Central memory CD8-positive, alpha-beta T cell (primary cell): Measurements from ENCODE around the gene LILRB2.
"Not testable (repeated sequence)": the region's sequence is repeated elsewhere in the genome, so short reads cannot be mapped to it uniquely, and the experiment has no call there.

Experiments used
- ATAC-seq: fragments of 150-1000 bp; cut with Tn5 transposase; replicated peaks from 2 replicates; pipeline ENCODE4 v1.10.0; 2022; ENCODE audit warnings: mild to moderate bottlenecking, moderate FRiP score, moderate number of reproducible peaks; ENCODE audit not compliant: poor library complexity, severe bottlenecking; ENCODE audit errors: extremely low read depth
- DNase-seq, 2 donors: peaks; one replicate each; pipeline ENCODE4 v3.0.0; 2021; ENCODE audit warnings: low spot score in 2 of 2
- H3K27ac Mint-ChIP-seq: one replicate; pipeline ENCODE4 v1.8.0; 2022; ENCODE audit warnings: low read depth, mild to moderate bottlenecking, moderate library complexity, mixed read lengths
- H3K27me3 Mint-ChIP-seq: one replicate; pipeline ENCODE4 v1.8.0; 2022; ENCODE audit warnings: mixed read lengths
- H3K36me3 Mint-ChIP-seq: one replicate; pipeline ENCODE4 v1.8.0; 2022; ENCODE audit warnings: mild to moderate bottlenecking, moderate library complexity, mixed read lengths; ENCODE audit not compliant: insufficient read depth
- H3K4me1 Mint-ChIP-seq: one replicate; pipeline ENCODE4 v1.8.0; 2022; ENCODE audit warnings: mixed read lengths
- H3K4me3 Mint-ChIP-seq: one replicate; pipeline ENCODE4 v1.8.0; 2022; ENCODE audit warnings: mild to moderate bottlenecking, moderate library complexity, mixed read lengths
- H3K9me3 Mint-ChIP-seq: one replicate; pipeline ENCODE4 v1.8.0; 2022; ENCODE audit warnings: mixed read lengths

Gene LILRB2

GRCh38 chr19:54278571-54279195 lies 2.2 kb downstream of the LILRB2 start:
- H3K27ac Mint-ChIP-seq, H3K4me3 Mint-ChIP-seq, ATAC-seq, H3K36me3 Mint-ChIP-seq, H3K4me1 Mint-ChIP-seq, DNase-seq, H3K9me3 Mint-ChIP-seq: not testable (repeated sequence)
- H3K27me3 Mint-ChIP-seq, result peaks cover 79% of the 10 kb centered on the region

DNA sequence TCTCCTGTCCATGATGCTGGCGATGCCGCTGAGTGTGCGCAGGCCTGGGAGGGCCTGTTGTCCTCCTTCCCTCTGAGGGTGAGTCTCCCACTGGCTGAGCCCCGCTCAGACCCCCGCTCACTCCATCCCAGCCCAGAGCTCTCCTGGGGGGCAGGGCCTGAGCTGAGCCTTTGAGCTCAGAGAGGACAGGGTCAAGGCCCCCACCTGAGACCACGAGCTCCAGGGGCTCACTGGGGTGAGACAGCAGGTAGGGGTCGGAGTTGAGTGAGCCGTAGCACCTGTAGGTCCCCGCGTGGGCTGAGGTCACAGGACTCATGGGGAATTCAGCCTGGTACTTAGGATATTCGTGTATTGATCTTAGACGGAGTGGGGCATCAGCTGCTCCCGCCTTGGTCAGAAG lies 2.9 kb downstream of the LILRB2 start:
- H3K27ac Mint-ChIP-seq, H3K9me3 Mint-ChIP-seq, H3K4me3 Mint-ChIP-seq, ATAC-seq, H3K4me1 Mint-ChIP-seq, DNase-seq, H3K36me3 Mint-ChIP-seq: not testable (repeated sequence)
- H3K27me3 Mint-ChIP-seq, result peaks cover 83% of the 10 kb centered on the region

- not testable (repeated sequence) for ATAC-seq, H3K4me1 Mint-ChIP-seq, DNase-seq, H3K9me3 Mint-ChIP-seq, H3K36me3 Mint-ChIP-seq, H3K27ac Mint-ChIP-seq, H3K4me3 Mint-ChIP-seq
- H3K27me3 Mint-ChIP-seq, result peaks cover 82% of the 10 kb centered on the region
These were observed 3.7 kb downstream of the LILRB2 start for GRCh38 chr19:54277111-54277615.

DNA sequence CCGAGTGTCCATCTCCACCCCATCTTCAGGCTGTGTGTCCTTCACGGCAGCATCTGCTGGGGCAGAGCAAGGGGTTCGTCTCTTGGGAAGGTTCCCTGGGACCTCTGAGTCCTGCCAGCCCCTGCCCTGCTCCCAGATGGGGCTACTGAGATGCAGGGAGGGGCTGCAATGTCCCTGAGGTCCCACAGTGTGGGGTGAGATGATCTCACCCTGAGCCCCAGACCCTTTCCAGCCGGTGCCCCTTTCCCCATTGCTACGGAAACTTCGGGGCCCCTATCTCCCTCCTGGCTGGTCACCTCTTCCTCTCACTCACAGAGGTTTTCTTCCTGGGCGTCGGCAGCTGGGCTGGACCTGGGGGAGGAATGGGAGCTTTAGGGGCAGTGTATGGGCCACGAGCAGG lies 5.0 kb downstream of the LILRB2 start:
- H3K36me3 Mint-ChIP-seq, result no peaks in the 10 kb centered on the region
- H3K27ac Mint-ChIP-seq, result no peak overlapping the region
- no peak for ATAC-seq
- no peaks in the 10 kb centered on the region for H3K4me1 Mint-ChIP-seq
- peaks cover 82% of the 10 kb centered on the region for H3K27me3 Mint-ChIP-seq
- DNase-seq, result no peak
- no peak overlapping the region for H3K4me3 Mint-ChIP-seq
- H3K9me3 Mint-ChIP-seq, result no peaks in the 10 kb centered on the region

DNA sequence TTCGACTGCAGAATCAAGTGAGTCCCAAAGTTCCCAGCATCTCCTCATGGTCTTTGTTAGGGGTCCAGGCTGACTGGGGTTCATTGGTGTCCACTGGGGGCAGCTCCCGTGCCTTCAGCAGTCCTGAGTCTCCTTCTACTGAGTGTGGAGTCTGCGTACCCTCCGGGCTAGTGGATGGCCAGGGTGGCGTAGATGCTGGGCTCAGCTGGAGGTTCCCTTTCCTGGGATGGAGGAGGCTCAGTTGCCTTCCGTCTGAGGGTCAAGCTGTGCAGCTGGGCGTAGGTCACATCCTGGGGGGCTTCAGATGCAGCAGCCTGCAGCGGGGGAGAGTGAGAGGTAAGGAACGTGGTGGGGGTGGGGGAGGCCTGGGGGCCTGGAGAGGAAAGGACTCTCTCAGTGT lies 6.4 kb downstream of the LILRB2 start:
- not testable (repeated sequence) for H3K36me3 Mint-ChIP-seq, H3K9me3 Mint-ChIP-seq, H3K27ac Mint-ChIP-seq, H3K4me3 Mint-ChIP-seq, ATAC-seq, H3K4me1 Mint-ChIP-seq, DNase-seq
- peaks cover 78% of the 10 kb centered on the region for H3K27me3 Mint-ChIP-seq

GRCh38 chr19:54273821-54274220 lies 7.1 kb downstream of the LILRB2 start:
- DNase-seq, result no peak
- Mint-ChIP-seq H3K4me3 (no peak overlapping the region), H3K27me3 (peaks cover 74% of the 10 kb centered on the region), H3K27ac (no peak overlapping the region), H3K9me3 (no peaks in the 10 kb centered on the region), H3K36me3 (no peaks in the 10 kb centered on the region), H3K4me1 (no peaks in the 10 kb centered on the region)
- ATAC-seq, result no peak

DNA sequence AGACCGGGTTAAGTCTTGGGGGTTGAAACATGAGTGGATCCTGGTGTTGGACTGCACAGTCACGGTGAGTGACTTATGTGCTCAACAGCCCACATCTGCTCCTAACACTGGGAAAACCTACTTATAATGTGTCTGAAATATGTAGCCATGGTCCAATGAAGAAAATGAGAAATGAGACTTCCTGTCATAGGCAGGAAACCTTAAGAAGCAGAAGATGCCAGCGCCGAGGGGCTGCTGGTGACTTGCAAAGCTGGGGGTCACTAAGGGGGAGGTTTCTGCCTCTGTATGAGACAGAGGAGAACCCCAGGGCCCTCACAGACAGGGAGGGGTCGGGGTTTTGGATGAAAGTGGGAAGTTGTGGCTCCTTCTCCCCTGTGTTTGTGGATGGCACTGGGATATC lies 8.7 kb downstream of the LILRB2 start:
- H3K36me3 Mint-ChIP-seq, H3K4me3 Mint-ChIP-seq, H3K27ac Mint-ChIP-seq, H3K9me3 Mint-ChIP-seq, H3K4me1 Mint-ChIP-seq, DNase-seq, ATAC-seq: not testable (repeated sequence)
- peaks cover 79% of the 10 kb centered on the region for H3K27me3 Mint-ChIP-seq

GRCh38 chr19:54271587-54271986 lies 9.3 kb downstream of the LILRB2 start:
- H3K4me1 Mint-ChIP-seq, H3K36me3 Mint-ChIP-seq, DNase-seq, H3K27ac Mint-ChIP-seq, H3K9me3 Mint-ChIP-seq, H3K4me3 Mint-ChIP-seq, ATAC-seq: not testable (repeated sequence)
- H3K27me3 Mint-ChIP-seq, result peaks cover 82% of the 10 kb centered on the region

GRCh38 chr19:54271106-54271505 lies 9.8 kb downstream of the LILRB2 start:
- Mint-ChIP-seq H3K27ac (no peak overlapping the region), H3K9me3 (no peaks in the 10 kb centered on the region), H3K4me3 (no peak overlapping the region), H3K27me3 (peaks cover 87% of the 10 kb centered on the region), H3K36me3 (no peaks in the 10 kb centered on the region), H3K4me1 (no peaks in the 10 kb centered on the region)
- ATAC-seq (no peak), DNase-seq (no peak)

- Mint-ChIP-seq H3K4me1 (no peaks in the 10 kb centered on the region), H3K27me3 (peaks cover 84% of the 10 kb centered on the region), H3K27ac (no peak overlapping the region), H3K9me3 (no peaks in the 10 kb centered on the region), H3K4me3 (no peak overlapping the region), H3K36me3 (no peaks in the 10 kb centered on the region)
- DNase-seq, result no peak
- ATAC-seq, result no peak
These were observed 12.0 kb downstream of the LILRB2 start for GRCh38 chr19:54268936-54269335.

GRCh38 chr19:54266133-54266532 lies 14.8 kb downstream of the LILRB2 start:
- ATAC-seq (no peak), DNase-seq (peak; percentile 41 to 46)
- Mint-ChIP-seq H3K4me1 (no peaks in the 10 kb centered on the region), H3K4me3 (no peak overlapping the region), H3K36me3 (no peaks in the 10 kb centered on the region), H3K27ac (no peak overlapping the region), H3K9me3 (no peaks in the 10 kb centered on the region), H3K27me3 (peaks cover 57% of the 10 kb centered on the region)

DNA sequence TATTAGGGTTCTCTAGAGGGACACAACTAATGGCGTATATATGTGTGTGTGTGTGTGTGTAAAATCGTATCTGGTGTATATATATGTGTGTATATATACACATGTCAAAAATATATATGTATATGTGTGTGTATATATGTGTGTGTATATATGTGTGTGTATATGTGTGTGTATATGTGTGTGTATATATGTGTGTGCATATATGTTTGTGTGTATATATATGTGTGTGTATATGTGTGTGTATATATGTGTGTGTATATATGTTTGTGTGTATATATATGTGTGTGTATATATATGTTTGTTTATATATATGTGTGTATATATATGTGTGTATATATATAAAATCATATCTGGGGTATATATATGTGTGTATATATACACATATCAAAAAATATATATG lies 18.4 kb downstream of the LILRB2 start:
- ATAC-seq, result no peak
- no peak overlapping the region for H3K4me3 Mint-ChIP-seq
- no peaks in the 10 kb centered on the region for H3K4me1 Mint-ChIP-seq
- no peaks in the 10 kb centered on the region for H3K9me3 Mint-ChIP-seq
- no peaks in the 10 kb centered on the region for H3K36me3 Mint-ChIP-seq
- DNase-seq, result no peak
- peaks cover 37% of the 10 kb centered on the region for H3K27me3 Mint-ChIP-seq
- no peak overlapping the region for H3K27ac Mint-ChIP-seq

- DNase-seq (no peak), ATAC-seq (no peak)
- H3K9me3 Mint-ChIP-seq, result no peaks in the 10 kb centered on the region
- H3K36me3 Mint-ChIP-seq, result no peaks in the 10 kb centered on the region
- H3K27ac Mint-ChIP-seq, result no peak overlapping the region
- no peaks in the 10 kb centered on the region for H3K4me1 Mint-ChIP-seq
- no peak overlapping the region for H3K4me3 Mint-ChIP-seq
- H3K27me3 Mint-ChIP-seq, result peaks cover 38% of the 10 kb centered on the region
These were observed 18.8 kb downstream of the LILRB2 start for GRCh38 chr19:54262066-54262465.
